Cardiac fibroblast (primary cell): ENCODE measurements around the gene ARHGAP26.

Experiments used
- DNase-seq, 2 donors: peaks; one replicate each; pipeline versions ENCODE4 v3.0.0 to v3.0.0-alpha.2; 2010; ENCODE audit warnings: low read depth in 2 of 2
- H3K4me3 ChIP-seq, 2 donors: replicated peaks in 1 of 2; 1 replicate in 1 of 2; 2 replicates in 1 of 2; pipeline ENCODE4 v1.5.1; 2011; ENCODE audit warnings: low read depth in 2 of 2, low read length in 2 of 2, mild to moderate bottlenecking in 2 of 2, moderate library complexity in 1 of 2
- TF ChIP-seq, protein P1 (sequence below): IDR thresholded peaks from one replicate; pipeline ENCODE4 v1.5.1; 2011; ENCODE audit warnings: low read depth, mild to moderate bottlenecking, low read length, inconsistent platforms

Gene ARHGAP26

GRCh38 chr5:142930395-142931110, 160.4 kb downstream of the ARHGAP26 start:
- TF ChIP-seq, protein P1, sequence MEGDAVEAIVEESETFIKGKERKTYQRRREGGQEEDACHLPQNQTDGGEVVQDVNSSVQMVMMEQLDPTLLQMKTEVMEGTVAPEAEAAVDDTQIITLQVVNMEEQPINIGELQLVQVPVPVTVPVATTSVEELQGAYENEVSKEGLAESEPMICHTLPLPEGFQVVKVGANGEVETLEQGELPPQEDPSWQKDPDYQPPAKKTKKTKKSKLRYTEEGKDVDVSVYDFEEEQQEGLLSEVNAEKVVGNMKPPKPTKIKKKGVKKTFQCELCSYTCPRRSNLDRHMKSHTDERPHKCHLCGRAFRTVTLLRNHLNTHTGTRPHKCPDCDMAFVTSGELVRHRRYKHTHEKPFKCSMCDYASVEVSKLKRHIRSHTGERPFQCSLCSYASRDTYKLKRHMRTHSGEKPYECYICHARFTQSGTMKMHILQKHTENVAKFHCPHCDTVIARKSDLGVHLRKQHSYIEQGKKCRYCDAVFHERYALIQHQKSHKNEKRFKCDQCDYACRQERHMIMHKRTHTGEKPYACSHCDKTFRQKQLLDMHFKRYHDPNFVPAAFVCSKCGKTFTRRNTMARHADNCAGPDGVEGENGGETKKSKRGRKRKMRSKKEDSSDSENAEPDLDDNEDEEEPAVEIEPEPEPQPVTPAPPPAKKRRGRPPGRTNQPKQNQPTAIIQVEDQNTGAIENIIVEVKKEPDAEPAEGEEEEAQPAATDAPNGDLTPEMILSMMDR = no peak
- no peak for DNase-seq
- no peak overlapping the region for H3K4me3 ChIP-seq

GRCh38 chr5:142931896-142932686, 161.9 kb downstream of the ARHGAP26 start:
- no peak overlapping the region for H3K4me3 ChIP-seq
- TF ChIP-seq, protein P1 = no peak
- DNase-seq = no peak

DNA sequence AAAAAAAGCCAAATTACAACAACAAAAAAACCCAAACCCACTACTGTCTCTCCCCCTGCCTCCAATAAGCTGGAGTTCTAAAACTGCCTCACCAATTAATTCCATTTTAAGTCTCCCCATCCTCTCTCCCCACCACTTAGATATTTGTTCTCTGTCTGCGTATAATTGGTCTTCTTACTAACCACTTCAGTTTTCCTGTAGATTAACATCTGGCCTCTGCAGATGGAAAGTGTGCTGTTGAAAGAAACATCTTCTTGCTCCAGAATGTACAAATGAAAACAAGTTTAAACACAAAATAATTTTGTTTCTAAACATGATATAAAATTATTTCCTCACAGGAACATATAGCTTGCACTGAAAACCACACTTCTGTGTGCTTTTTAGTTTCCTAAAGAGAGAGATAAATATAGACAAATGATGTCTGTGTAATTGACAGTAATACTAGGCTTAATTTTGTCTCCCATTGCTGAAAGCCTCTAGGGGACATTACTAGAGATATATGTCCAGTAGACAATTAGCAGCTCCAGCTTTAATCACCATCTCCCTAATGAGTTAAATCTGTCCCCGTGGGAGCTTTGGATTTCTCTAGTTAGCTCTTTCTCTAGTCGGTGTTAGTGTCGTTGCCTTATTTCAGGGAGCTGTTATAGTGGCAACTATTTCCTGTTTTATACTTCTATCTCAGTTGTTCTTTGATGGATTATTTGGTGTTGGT, 164.0 kb downstream of the ARHGAP26 start:
- no peak overlapping the region for H3K4me3 ChIP-seq
- DNase-seq = no peak
- TF ChIP-seq, protein P1 = no peak

DNA sequence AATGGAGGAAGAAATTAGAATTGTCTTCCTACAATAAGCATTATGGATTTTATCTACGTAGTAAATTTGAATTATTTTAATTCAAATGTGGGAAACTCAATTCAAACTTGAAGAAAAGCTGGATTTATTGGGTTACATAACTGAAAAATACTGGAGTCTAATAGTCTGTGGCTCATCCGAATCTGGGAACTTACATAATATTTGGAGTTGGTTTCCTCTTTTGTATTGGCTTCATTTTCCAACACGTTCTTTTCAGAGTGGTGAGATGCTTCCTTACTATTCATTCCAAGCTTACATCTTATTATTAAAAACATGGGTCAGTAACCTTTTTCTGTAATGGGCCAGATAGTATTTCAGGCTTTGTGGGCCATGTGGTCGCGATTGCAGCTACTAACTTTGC, 164.8 kb downstream of the ARHGAP26 start:
- H3K4me3 ChIP-seq = no peak overlapping the region
- TF ChIP-seq, protein P1 = no peak
- no peak for DNase-seq

GRCh38 chr5:142937374-142937773, 167.2 kb downstream of the ARHGAP26 start:
- H3K4me3 ChIP-seq = no peak overlapping the region
- TF ChIP-seq, protein P1 = no peak
- DNase-seq = no peak

- H3K4me3 ChIP-seq = no peak overlapping the region
- TF ChIP-seq, protein P1 = no peak
- no peak for DNase-seq
Observed at GRCh38 chr5:142938266-142938880, 168.2 kb downstream of the ARHGAP26 start.
